ENCODE results near the gene STK39.
"Not testable (repeated sequence)": the region's sequence is repeated elsewhere in the genome, so short reads cannot be mapped to it uniquely, and the experiment has no call there.

The STK39 gene

GRCh38 chr2:168247341-168248261 is at the start of gene STK39:
STK39 (minus strand) TSS chr2:168247595; CDS start chr2:168247435, 160 bp downstream.
- DNase-seq = peak; percentile 69

- no peak for DNase-seq
Measured at GRCh38 chr2:168295051-168295450, 47.7 kb upstream of the STK39 start.

GRCh38 chr2:168294409-168294808 is 47.0 kb upstream of the STK39 start:
- DNase-seq = no peak

GRCh38 chr2:168293766-168294165 is 46.4 kb upstream of the STK39 start:
- DNase-seq = no peak

GRCh38 chr2:168290391-168290790 is 43.0 kb upstream of the STK39 start:
- no peak for DNase-seq

GRCh38 chr2:168289880-168290279 is 42.5 kb upstream of the STK39 start:
- no peak for DNase-seq

GRCh38 chr2:168286535-168286934 is 39.1 kb upstream of the STK39 start:
- no peak for DNase-seq

GRCh38 chr2:168278424-168278888 is 31.1 kb upstream of the STK39 start:
- DNase-seq = no peak

- DNase-seq = no peak
Measured at GRCh38 chr2:168277276-168277675, 29.9 kb upstream of the STK39 start.

GRCh38 chr2:168272225-168272624 is 24.8 kb upstream of the STK39 start:
- no peak for DNase-seq

GRCh38 chr2:168262926-168263325 is 15.5 kb upstream of the STK39 start:
- not testable (repeated sequence) for DNase-seq

GRCh38 chr2:168256448-168256847 is 9.1 kb upstream of the STK39 start:
- DNase-seq = no peak

- no peak for DNase-seq
Measured at GRCh38 chr2:168255866-168256265, 8.5 kb upstream of the STK39 start.

GRCh38 chr2:168255103-168255502 is 7.7 kb upstream of the STK39 start:
- no peak for DNase-seq

GRCh38 chr2:168254158-168254935 is 7.0 kb upstream of the STK39 start:
- no peak for DNase-seq

- no peak for DNase-seq
Measured at GRCh38 chr2:168253379-168253778, 6.0 kb upstream of the STK39 start.

- DNase-seq = no peak
Measured at GRCh38 chr2:168252976-168253375, 5.6 kb upstream of the STK39 start.

GRCh38 chr2:168246483-168247340 is 683 bp downstream of the STK39 start:
- peak; percentile 77 for DNase-seq

- no peak for DNase-seq
Measured at GRCh38 chr2:168246072-168246482, 1.3 kb downstream of the STK39 start.

- no peak for DNase-seq
Measured at GRCh38 chr2:168245074-168245825, 2.1 kb downstream of the STK39 start.

GRCh38 chr2:168244318-168244717 is 3.1 kb downstream of the STK39 start:
- peak; percentile 30 for DNase-seq

GRCh38 chr2:168243061-168243460 is 4.3 kb downstream of the STK39 start:
- no peak for DNase-seq
